EL (cell line): ENCODE measurements around the gene TREML1.
A peak's percentile ranks its signal among the peaks of the same experiment; 100 is the strongest.
"Not testable (repeated sequence)": the region's sequence is repeated elsewhere in the genome, so short reads cannot be mapped to it uniquely, and the experiment has no call there.

ENCODE experiments used
- DNase-seq: peaks from one replicate; pipeline ENCODE4 v3.0.0-alpha.2; 2016

The TREML1 gene

GRCh38 chr6:41153992-41154625, at the start of gene TREML1:
Gene TREML1 (minus strand): TSS chr6:41154347. CDS start chr6:41154288, 59 bp downstream.
- no peak for DNase-seq

DNA sequence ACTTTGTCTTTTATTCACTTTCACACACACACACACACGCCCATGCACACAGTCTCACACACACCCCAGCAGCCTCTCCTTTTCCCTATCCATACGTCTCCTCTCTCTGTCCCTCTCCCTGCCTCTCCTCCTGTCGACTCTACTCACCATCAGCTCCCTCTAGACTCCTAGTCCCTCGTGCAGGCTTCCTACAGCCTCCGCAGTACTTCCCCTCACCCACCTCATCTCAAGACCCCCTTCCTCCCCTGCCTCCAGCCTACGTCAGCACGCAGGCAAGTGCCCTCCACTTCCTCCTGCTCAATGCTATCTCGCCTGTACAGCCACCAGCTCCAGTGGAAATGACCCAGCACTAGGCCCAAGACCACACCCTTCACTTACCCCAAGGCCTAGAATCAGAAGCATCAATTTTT, 47.6 kb upstream of the TREML1 start:
- no peak for DNase-seq

GRCh38 chr6:41200901-41201763, 47.0 kb upstream of the TREML1 start, which contains the start of gene TREML2:
Gene TREML2 (minus strand): TSS chr6:41201149. CDS start chr6:41201008, 141 bp downstream.
- no peak for DNase-seq

DNA sequence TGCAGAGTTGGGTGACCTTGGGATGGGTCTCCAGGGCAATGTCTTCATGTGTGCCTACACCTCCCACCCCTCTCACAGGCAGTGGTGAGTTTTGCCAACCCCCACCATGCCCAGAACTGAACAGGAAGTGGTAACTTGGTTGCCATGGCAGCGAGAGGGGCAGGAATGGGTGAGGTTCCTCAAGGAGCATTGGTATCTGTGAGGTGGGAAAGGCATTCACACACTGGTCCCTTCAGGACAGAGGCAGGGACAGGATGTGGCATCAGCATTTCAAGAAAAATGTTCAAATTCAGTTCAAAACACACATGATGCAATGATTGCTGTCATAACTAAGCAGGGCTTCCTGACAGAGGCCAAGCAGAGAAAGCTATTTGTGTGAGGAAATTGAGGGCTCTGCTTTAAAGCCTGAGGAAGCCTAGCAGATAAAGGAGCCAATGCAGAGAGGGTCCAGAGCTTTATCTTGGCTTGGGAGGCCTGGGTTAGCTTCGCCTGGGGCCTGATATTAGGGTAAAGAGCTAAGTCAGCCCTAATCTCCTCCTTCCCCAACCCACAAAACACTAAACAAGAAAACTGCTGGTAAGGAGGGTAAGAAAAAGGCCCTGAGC, 46.3 kb upstream of the TREML1 start:
- peak; percentile 9 for DNase-seq

GRCh38 chr6:41199552-41200246, 45.6 kb upstream of the TREML1 start:
- DNase-seq = no peak

GRCh38 chr6:41197234-41197633, 43.1 kb upstream of the TREML1 start:
- DNase-seq = no peak

DNA sequence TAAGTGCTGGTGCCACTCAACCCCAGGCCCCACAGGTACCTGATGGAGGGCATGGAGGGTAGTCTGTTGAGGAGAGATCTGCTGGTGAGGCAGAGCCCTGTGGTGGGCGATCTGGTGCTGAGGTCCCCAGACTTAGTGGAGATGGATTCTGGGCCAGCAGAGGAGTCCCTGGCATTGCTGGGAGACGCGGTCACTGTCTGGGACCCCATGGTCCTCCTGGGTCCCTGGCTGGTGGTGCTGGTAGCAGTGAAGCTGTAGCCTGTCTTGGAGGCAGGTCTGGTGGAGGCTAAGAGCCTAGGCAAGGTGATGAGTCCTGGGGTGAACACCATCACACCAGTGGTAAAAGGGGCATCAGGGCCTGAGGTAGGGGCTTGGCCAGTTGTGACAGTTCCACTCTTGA, 40.2 kb upstream of the TREML1 start:
- no peak for DNase-seq

GRCh38 chr6:41193884-41194283, 39.7 kb upstream of the TREML1 start:
- DNase-seq = no peak

GRCh38 chr6:41193171-41193734, 39.1 kb upstream of the TREML1 start:
- DNase-seq = no peak

DNA sequence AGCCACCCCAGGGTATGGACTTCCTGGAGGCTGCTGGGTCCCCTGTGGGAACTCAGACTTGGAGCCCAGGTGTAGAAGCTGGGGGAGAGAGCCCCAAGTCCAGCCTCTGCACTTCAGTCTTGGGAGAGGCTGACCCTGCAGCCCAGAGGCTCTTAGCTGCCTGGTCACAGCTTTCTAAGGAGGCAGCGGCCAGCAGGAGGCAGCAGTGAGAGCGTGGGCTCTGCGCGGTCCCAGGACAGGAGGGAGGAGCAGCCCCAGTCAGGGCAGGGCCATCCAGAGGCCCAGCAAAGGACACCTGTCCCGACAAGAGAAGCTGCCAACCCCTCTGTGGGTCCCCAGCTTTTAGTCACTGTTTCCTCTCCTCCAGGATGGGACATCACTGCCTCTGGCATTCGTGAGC, 37.4 kb upstream of the TREML1 start:
- DNase-seq = peak; percentile 16

DNA sequence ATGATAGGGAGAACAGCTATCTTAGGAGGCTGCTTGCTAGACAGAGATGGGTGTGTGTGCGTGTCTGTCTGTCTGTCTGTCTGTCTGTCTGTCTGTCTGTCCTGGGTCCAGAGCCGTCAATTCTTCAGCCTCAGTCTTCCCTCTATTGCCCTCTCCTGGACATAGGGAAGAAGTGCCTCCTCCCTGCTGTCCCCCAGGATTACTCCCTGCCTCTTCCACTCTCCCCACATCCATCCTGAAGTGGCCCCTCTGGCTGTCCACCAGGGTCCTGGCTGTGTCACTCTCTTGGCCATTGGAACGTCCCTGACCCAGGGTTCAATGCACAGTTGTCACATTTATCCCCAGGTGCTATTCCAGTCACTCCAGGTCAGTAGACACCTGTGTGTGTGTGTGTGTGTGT, 36.6 kb upstream of the TREML1 start:
- no peak for DNase-seq

GRCh38 chr6:41189967-41190366, 35.8 kb upstream of the TREML1 start:
- DNase-seq = no peak

DNA sequence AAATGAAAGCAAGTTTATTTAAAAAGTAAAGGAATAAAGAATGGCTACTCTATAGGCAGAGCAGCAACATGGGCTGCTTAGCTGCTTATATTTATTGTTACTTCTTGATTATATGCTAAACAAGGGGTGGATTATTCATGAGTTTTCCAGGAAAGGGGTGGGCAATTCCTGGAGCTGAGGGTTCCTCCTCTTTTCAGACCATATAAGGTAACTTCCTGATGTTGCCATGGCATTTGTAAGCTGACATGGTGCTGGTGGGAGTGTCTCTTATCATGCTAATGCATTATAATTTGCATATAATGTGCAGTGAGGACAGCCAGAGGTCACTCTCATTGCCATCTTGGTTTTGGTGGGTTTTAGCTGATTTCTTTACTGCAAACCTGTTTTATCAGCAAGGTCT, 34.9 kb upstream of the TREML1 start:
- DNase-seq = not testable (repeated sequence)

DNA sequence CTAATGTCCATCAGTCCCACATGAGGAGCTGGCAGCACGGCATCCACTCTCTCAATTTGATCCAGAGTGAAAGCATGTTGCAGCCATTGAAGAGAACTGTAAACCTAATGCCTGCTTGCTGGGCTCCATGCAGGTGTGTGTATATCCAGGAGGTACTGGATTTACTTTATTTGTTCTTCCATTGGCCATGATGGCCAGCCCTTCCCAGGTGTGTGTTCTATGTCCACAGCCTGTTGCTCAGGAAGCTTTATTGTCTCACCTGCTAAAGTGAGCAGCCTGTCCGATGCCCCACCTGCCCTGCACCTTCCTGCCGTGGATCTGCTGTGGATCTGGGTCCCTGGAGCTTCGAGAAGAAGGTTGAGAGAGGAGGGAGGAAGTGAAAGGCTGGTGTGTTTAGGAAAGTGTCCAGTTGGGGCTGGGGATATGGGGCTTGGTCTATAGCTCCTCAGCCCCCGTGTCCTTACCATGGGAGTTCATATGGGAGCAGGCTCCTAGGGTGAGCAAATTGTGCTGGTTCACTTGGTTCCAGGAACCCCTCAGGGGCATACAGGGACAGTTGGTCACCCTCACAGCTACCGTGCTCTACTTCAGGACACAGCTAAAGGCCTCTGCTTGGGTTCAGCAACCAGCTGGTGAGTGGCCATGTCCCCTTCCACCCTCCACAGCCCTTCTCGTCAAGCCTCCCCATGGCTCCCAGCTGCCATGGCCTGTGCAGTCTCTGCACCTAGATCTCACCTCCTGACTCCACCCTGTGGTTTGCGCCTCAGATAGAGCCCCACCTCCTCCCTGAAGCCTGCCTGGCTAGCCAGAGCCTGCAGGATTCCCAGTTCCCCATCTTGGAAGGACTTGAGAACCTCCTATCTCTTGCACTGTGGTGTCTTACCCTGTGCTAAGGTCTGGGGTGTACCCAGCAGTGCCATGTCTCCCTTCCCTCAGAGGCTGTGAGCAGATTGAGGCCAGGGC, 34.1 kb upstream of the TREML1 start:
- no peak for DNase-seq

GRCh38 chr6:41186031-41186562, 31.9 kb upstream of the TREML1 start:
- DNase-seq = no peak

- DNase-seq = no peak
Observed at GRCh38 chr6:41184761-41185160, 30.6 kb upstream of the TREML1 start.

GRCh38 chr6:41182069-41183034, 28.2 kb upstream of the TREML1 start:
- DNase-seq = peak; percentile 64

DNA sequence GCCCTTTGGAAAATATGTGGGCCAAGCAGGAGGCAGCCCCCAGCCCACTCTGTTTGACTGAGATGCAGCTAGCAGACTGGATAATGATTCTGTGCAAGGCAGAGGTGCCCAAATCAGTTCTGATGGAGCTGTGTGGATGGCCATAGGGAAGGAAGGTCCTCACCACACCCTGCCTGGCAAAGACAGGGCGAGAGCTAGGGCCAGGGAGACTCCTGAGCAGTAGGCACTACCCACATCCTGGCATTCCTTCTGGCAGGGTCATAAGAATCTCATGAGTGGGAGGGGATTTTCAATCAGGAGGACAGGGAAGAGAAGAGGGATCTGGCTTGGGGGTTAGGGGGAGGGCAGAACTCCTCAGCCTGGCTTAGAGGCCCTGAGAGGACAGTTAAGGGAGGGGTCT, 27.4 kb upstream of the TREML1 start:
- DNase-seq = peak; percentile 18

- no peak for DNase-seq
Observed at GRCh38 chr6:41179163-41179562, 25.0 kb upstream of the TREML1 start.

GRCh38 chr6:41177695-41178094, 23.5 kb upstream of the TREML1 start:
- no peak for DNase-seq
